ENCODE results near the gene HSP90AB1. TPM values are rescaled to one million over a fixed set of nuclear protein-coding genes. Genes with fewer than 3 reads are reported as not detected.

The HSP90AB1 gene
- polyA plus RNA-seq, 1 donor from 2014 or later = 522 TPM

DNA sequence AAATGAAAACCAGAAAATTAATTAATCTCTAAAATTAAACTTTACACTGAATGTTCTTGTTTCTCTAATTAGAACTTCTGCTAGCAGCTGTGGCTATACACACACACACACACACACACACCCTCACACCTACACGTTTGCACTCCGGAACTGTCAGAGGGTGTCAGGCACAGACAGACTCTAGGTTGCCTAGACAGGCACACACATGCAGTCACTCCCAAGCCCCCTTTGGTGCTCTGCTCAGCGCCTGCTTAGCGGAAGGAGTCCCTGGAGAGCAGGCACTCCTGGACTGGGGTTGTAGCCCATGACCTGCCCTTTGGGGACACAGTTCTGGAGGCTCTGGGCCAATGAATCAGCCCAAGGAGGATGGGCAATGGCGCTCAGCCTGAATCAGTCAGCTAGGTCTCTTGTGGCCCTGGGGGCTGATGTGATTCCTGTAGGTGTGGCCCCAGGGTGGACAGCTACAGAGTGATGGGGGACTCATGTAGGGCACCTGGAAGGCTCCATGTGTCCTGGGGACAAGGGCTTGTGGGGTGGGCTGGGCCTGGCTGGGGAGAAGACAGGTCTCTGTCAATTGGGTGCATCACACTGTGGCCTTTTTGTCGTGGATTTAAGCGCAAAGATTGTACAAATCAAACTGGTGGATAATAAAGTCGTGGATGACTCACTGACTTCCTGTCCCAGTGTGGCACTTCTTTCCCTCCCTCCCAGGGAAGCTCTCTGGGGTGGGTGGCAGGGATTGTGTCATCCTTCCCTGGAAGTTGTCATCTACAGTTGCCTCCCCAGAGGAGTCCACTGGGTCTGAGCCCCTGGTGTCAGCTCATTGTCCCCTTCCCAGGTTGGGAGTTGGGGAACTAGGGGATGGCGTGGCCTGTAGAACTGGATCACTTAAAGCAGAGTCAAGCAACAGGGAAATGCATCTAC, 32.1 kb downstream of the HSP90AB1 start:
- H3K79me2 ChIP-seq (replicated peaks; ENCODE audit: insufficient read depth, low read length) = no peaks in the 10 kb centered on the region
- H3K9me3 ChIP-seq (ENCODE audit: low read length) = no peaks in the 10 kb centered on the region
- H3K4me3 ChIP-seq (ENCODE audit: low read length) = no peak overlapping the region
- TF ChIP-seq EP300 (conservative IDR thresholded peaks at IDR 0.05; ENCODE audit: poor library complexity, severe bottlenecking) = no peak
- no peak for TF ChIP-seq MXI1 (conservative IDR thresholded peaks at IDR 0.05; ENCODE audit: poor library complexity, severe bottlenecking)
- TF ChIP-seq, protein P1, sequence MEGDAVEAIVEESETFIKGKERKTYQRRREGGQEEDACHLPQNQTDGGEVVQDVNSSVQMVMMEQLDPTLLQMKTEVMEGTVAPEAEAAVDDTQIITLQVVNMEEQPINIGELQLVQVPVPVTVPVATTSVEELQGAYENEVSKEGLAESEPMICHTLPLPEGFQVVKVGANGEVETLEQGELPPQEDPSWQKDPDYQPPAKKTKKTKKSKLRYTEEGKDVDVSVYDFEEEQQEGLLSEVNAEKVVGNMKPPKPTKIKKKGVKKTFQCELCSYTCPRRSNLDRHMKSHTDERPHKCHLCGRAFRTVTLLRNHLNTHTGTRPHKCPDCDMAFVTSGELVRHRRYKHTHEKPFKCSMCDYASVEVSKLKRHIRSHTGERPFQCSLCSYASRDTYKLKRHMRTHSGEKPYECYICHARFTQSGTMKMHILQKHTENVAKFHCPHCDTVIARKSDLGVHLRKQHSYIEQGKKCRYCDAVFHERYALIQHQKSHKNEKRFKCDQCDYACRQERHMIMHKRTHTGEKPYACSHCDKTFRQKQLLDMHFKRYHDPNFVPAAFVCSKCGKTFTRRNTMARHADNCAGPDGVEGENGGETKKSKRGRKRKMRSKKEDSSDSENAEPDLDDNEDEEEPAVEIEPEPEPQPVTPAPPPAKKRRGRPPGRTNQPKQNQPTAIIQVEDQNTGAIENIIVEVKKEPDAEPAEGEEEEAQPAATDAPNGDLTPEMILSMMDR (IDR thresholded peaks at IDR 0.05; ENCODE audit: poor library complexity, severe bottlenecking) = no peak
- no peak for TF ChIP-seq SMC3 (conservative IDR thresholded peaks at IDR 0.05; ENCODE audit: poor library complexity)
- TF ChIP-seq, protein P2, sequence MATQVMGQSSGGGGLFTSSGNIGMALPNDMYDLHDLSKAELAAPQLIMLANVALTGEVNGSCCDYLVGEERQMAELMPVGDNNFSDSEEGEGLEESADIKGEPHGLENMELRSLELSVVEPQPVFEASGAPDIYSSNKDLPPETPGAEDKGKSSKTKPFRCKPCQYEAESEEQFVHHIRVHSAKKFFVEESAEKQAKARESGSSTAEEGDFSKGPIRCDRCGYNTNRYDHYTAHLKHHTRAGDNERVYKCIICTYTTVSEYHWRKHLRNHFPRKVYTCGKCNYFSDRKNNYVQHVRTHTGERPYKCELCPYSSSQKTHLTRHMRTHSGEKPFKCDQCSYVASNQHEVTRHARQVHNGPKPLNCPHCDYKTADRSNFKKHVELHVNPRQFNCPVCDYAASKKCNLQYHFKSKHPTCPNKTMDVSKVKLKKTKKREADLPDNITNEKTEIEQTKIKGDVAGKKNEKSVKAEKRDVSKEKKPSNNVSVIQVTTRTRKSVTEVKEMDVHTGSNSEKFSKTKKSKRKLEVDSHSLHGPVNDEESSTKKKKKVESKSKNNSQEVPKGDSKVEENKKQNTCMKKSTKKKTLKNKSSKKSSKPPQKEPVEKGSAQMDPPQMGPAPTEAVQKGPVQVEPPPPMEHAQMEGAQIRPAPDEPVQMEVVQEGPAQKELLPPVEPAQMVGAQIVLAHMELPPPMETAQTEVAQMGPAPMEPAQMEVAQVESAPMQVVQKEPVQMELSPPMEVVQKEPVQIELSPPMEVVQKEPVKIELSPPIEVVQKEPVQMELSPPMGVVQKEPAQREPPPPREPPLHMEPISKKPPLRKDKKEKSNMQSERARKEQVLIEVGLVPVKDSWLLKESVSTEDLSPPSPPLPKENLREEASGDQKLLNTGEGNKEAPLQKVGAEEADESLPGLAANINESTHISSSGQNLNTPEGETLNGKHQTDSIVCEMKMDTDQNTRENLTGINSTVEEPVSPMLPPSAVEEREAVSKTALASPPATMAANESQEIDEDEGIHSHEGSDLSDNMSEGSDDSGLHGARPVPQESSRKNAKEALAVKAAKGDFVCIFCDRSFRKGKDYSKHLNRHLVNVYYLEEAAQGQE (IDR thresholded peaks at IDR 0.05; ENCODE audit: borderline replicate concordance) = no peak
- no peak for TF ChIP-seq EZH2 (IDR thresholded peaks at IDR 0.05; ENCODE audit: borderline replicate concordance, insufficient read depth, low read length, poor library complexity, severe bottlenecking)
- no peak for TF ChIP-seq TAF1 (IDR thresholded peaks at IDR 0.05; ENCODE audit: low read depth)
- no peak for TF ChIP-seq RAD21 (conservative IDR thresholded peaks at IDR 0.05)
- no peak for TF ChIP-seq POLR2AphosphoS5 (IDR thresholded peaks at IDR 0.05)
- no peaks in the 10 kb centered on the region for H3K36me3 ChIP-seq (ENCODE audit: insufficient read depth, low read length)
- H4K20me1 ChIP-seq (ENCODE audit: insufficient read depth) = no peaks in the 10 kb centered on the region
- no peak overlapping the region for H3K4me2 ChIP-seq (ENCODE audit: low read length)
- no peak overlapping the region for H3K27ac ChIP-seq (ENCODE audit: low read length)
- H3F3A ChIP-seq (ENCODE audit: insufficient read depth, low read length, poor library complexity, severe bottlenecking) = no peaks in the 10 kb centered on the region
- H3K9me2 ChIP-seq (ENCODE audit: insufficient read depth, low read length) = no peaks in the 10 kb centered on the region
- H3K27me3 ChIP-seq (ENCODE audit: insufficient read depth, low read depth, low read length) = no peaks in the 10 kb centered on the region
- no peak overlapping the region for H2AFZ ChIP-seq (ENCODE audit: low read depth, low read length)
- no peak overlapping the region for H3K9ac ChIP-seq (ENCODE audit: low read length)

DNA sequence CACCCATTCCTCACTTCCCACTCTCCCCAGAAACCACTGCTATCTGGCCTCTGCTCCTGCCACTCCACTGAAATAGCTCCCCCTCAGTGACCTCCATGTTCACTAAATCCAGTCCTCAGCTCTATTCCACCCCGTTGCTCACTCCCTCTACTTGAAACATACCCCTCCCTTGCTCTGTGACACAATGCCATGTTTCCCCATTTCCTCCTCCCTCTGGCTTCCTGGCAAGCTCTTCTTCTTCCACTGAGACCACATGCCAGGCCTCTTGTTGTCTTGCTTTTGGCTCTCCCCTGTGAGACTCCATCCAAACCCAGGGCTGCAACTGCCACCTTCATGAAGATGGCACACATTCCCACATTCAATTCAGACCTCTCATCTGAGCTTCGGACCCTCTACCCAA, 37.2 kb downstream of the HSP90AB1 start:
- Histone ChIP-seq H3K9me3 (ENCODE audit: low read length) (no peaks in the 10 kb centered on the region), H3K4me3 (ENCODE audit: low read length) (no peak overlapping the region), H3K9me2 (ENCODE audit: insufficient read depth, low read length) (no peaks in the 10 kb centered on the region), H3K9ac (ENCODE audit: low read length) (no peak overlapping the region), H3K4me2 (ENCODE audit: low read length) (no peak overlapping the region), H3K79me2 (replicated peaks; ENCODE audit: insufficient read depth, low read length) (no peaks in the 10 kb centered on the region), H3K27ac (ENCODE audit: low read length) (no peak overlapping the region), H3F3A (ENCODE audit: insufficient read depth, low read length, poor library complexity, severe bottlenecking) (no peaks in the 10 kb centered on the region), H4K20me1 (ENCODE audit: insufficient read depth) (no peaks in the 10 kb centered on the region), H3K27me3 (ENCODE audit: insufficient read depth, low read depth, low read length) (no peaks in the 10 kb centered on the region), H2AFZ (ENCODE audit: low read depth, low read length) (no peak overlapping the region), H3K36me3 (ENCODE audit: insufficient read depth, low read length) (no peaks in the 10 kb centered on the region)
- TF ChIP-seq RAD21 (conservative IDR thresholded peaks at IDR 0.05) (no peak), TAF1 (IDR thresholded peaks at IDR 0.05; ENCODE audit: low read depth) (no peak), POLR2AphosphoS5 (IDR thresholded peaks at IDR 0.05) (no peak)

Measured in neural cell (in vitro differentiated cells).